Measurements from ENCODE around the gene EVI5.
"Not testable (repeated sequence)": the region's sequence is repeated elsewhere in the genome, so short reads cannot be mapped to it uniquely, and the experiment has no call there.

EVI5 gene

DNA sequence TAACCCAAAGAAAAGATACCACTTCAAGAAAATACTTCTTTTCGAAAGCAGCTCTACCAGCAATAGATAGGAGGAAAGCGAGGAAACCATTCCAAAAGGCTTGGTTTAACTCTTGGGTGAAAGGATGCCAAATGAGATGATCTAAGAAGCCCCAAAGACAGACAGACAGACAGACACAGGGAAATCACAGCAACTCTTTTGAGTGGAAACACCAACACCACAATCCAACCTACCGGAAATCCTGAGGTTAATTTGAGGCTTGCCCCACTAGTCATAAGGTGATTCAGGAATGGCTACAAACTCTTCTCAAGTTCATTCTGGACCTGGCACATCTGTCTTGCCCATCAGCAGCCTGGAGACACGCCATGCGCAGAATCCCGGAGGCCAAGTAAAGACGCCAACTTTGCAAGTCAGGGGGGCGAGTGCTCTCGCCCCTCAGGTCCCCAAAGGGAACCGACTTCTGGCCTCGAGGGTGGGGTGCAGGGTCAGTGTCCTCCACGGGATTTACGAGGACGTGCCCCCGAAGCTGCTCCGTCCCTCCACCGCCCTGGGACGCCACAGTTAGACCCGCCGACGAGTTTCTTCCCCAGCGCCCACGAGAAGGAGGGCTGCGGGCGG is 778 bp downstream of the EVI5 start:
- Histone ChIP-seq H3K4me3 (ENCODE audit: low read length) (peak overlapping the region; percentile 87), H3K27me3 (ENCODE audit: control insufficient read depth, low read length) (no peaks in the 10 kb centered on the region), H3F3A (ENCODE audit: control insufficient read depth, insufficient read depth) (peaks cover 3% of the 10 kb centered on the region), H4K20me1 (ENCODE audit: control insufficient read depth, insufficient read depth, low read depth, low read length) (no peaks in the 10 kb centered on the region), H3K79me2 (ENCODE audit: control insufficient read depth, low read length) (peaks cover 31% of the 10 kb centered on the region), H3K27ac (ENCODE audit: low read depth, low read length) (peak overlapping the region; percentile 28; the same call in 1 of the 2 replicates), H3K9me2 (replicated peaks; ENCODE audit: control insufficient read depth, low read length) (no peaks in the 10 kb centered on the region), H3K4me2 (ENCODE audit: low read length) (peak overlapping the region; percentile 86), H3K9me3 (ENCODE audit: control insufficient read depth, insufficient read depth, low read length) (no peaks in the 10 kb centered on the region), H3K36me3 (ENCODE audit: control insufficient read depth, low read length) (no peaks in the 10 kb centered on the region), H3K4me1 (ENCODE audit: control insufficient read depth, low read length) (peaks cover 14% of the 10 kb centered on the region)
- TF ChIP-seq EZH2phosphoT487 (IDR thresholded peaks at IDR 0.05; ENCODE audit: borderline replicate concordance, low read length): no peak
- TF ChIP-seq, protein P1, sequence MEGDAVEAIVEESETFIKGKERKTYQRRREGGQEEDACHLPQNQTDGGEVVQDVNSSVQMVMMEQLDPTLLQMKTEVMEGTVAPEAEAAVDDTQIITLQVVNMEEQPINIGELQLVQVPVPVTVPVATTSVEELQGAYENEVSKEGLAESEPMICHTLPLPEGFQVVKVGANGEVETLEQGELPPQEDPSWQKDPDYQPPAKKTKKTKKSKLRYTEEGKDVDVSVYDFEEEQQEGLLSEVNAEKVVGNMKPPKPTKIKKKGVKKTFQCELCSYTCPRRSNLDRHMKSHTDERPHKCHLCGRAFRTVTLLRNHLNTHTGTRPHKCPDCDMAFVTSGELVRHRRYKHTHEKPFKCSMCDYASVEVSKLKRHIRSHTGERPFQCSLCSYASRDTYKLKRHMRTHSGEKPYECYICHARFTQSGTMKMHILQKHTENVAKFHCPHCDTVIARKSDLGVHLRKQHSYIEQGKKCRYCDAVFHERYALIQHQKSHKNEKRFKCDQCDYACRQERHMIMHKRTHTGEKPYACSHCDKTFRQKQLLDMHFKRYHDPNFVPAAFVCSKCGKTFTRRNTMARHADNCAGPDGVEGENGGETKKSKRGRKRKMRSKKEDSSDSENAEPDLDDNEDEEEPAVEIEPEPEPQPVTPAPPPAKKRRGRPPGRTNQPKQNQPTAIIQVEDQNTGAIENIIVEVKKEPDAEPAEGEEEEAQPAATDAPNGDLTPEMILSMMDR (IDR thresholded peaks at IDR 0.05; ENCODE audit: low read depth, low read length, poor library complexity, severe bottlenecking): no peak

DNA sequence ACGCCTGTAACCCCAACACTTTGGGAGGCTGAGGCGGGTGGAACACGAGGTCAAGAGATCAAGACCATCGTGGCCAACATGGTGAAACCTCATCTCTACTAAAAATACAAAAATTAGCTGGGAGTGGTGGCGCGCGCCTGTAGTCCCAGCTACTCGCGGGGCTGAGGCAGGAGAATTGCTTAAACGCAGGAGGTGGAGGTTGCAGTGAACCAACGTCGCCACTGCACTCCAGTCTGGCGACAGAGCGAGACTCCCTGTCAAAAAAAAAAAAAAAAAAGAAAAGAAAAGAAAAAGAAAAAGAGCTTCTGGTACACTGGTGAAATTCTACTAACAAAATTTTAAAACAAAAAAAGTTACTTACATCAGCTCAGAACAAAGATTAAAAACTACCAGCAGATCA is 1.4 kb downstream of the EVI5 start:
- peaks cover 14% of the 10 kb centered on the region for H3K4me1 ChIP-seq (ENCODE audit: control insufficient read depth, low read length)
- H3K9me3 ChIP-seq (ENCODE audit: control insufficient read depth, insufficient read depth, low read length); H3K27me3 ChIP-seq (ENCODE audit: control insufficient read depth, low read length); H3K36me3 ChIP-seq (ENCODE audit: control insufficient read depth, low read length); H3F3A ChIP-seq (ENCODE audit: control insufficient read depth, insufficient read depth); H4K20me1 ChIP-seq (ENCODE audit: control insufficient read depth, insufficient read depth, low read depth, low read length); H3K9me2 ChIP-seq (replicated peaks; ENCODE audit: control insufficient read depth, low read length); H3K27ac ChIP-seq (ENCODE audit: low read depth, low read length): not testable (repeated sequence)
- H3K4me2 ChIP-seq (ENCODE audit: low read length): peak overlapping the region; percentile 86
- peaks cover 35% of the 10 kb centered on the region for H3K79me2 ChIP-seq (ENCODE audit: control insufficient read depth, low read length)
- H3K4me3 ChIP-seq (ENCODE audit: low read length): peak overlapping the region; percentile 87

DNA sequence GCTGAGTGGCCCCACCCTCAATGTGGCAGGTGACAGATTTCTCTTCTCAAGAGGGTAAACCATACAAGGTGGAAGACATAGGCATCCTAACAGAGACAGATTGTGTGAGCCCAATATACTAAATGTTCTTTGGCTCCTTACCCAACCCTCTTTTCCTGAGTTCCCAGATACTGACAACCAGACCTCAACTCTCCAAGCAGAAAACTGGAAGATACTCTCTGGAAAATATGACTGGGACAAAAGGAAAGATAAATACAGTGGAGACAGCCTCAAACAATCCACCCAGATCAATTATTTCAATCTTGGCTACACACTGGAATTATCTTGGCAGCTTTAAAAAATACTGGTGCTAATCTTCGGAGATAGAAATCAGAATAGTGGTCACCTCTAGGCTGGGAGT is 6.5 kb downstream of the EVI5 start:
- Histone ChIP-seq H3K9me3 (ENCODE audit: control insufficient read depth, insufficient read depth, low read length) (no peaks in the 10 kb centered on the region), H3K27me3 (ENCODE audit: control insufficient read depth, low read length) (no peaks in the 10 kb centered on the region), H3F3A (ENCODE audit: control insufficient read depth, insufficient read depth) (no peaks in the 10 kb centered on the region), H3K27ac (ENCODE audit: low read depth, low read length) (no peak overlapping the region), H3K79me2 (ENCODE audit: control insufficient read depth, low read length) (peaks cover 47% of the 10 kb centered on the region), H3K36me3 (ENCODE audit: control insufficient read depth, low read length) (no peaks in the 10 kb centered on the region), H3K4me2 (ENCODE audit: low read length) (no peak overlapping the region), H3K4me1 (ENCODE audit: control insufficient read depth, low read length) (no peaks in the 10 kb centered on the region), H3K4me3 (ENCODE audit: low read length) (no peak overlapping the region), H3K9me2 (replicated peaks; ENCODE audit: control insufficient read depth, low read length) (no peaks in the 10 kb centered on the region), H4K20me1 (ENCODE audit: control insufficient read depth, insufficient read depth, low read depth, low read length) (no peaks in the 10 kb centered on the region)
- no peak for TF ChIP-seq EZH2phosphoT487 (IDR thresholded peaks at IDR 0.05; ENCODE audit: borderline replicate concordance, low read length)
- TF ChIP-seq, protein P1 (IDR thresholded peaks at IDR 0.05; ENCODE audit: low read depth, low read length, poor library complexity, severe bottlenecking): no peak

DNA sequence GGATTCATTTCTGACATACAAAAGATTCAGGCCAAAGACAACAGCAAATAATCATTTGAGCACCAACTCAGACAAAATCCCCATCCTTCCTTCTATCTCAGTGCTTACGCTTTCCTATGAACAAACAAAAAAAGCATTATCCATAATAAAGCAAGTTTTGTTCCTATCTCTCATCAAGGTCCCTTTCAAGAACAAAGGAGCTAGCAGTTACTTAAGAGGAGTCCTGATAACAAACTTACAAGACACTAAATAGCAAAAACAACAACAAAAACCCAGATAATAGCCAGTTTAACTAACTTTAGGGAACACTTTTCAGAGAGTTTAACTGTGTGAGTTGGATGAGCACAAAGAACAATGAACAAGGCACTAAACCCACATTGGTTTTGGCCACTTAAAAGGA is 10.5 kb downstream of the EVI5 start:
- no peaks in the 10 kb centered on the region for H3K9me2 ChIP-seq (replicated peaks; ENCODE audit: control insufficient read depth, low read length)
- H3K27ac ChIP-seq (ENCODE audit: low read depth, low read length): no peak overlapping the region
- peaks cover 33% of the 10 kb centered on the region for H3K79me2 ChIP-seq (ENCODE audit: control insufficient read depth, low read length)
- no peak for TF ChIP-seq EZH2phosphoT487 (IDR thresholded peaks at IDR 0.05; ENCODE audit: borderline replicate concordance, low read length)
- TF ChIP-seq, protein P1 (IDR thresholded peaks at IDR 0.05; ENCODE audit: low read depth, low read length, poor library complexity, severe bottlenecking): no peak
- no peaks in the 10 kb centered on the region for H3K36me3 ChIP-seq (ENCODE audit: control insufficient read depth, low read length)
- no peaks in the 10 kb centered on the region for H3F3A ChIP-seq (ENCODE audit: control insufficient read depth, insufficient read depth)
- H3K4me2 ChIP-seq (ENCODE audit: low read length): no peak overlapping the region
- no peaks in the 10 kb centered on the region for H3K9me3 ChIP-seq (ENCODE audit: control insufficient read depth, insufficient read depth, low read length)
- H3K4me3 ChIP-seq (ENCODE audit: low read length): no peak overlapping the region
- no peaks in the 10 kb centered on the region for H3K4me1 ChIP-seq (ENCODE audit: control insufficient read depth, low read length)
- H3K27me3 ChIP-seq (ENCODE audit: control insufficient read depth, low read length): no peaks in the 10 kb centered on the region
- H4K20me1 ChIP-seq (ENCODE audit: control insufficient read depth, insufficient read depth, low read depth, low read length): no peaks in the 10 kb centered on the region

DNA sequence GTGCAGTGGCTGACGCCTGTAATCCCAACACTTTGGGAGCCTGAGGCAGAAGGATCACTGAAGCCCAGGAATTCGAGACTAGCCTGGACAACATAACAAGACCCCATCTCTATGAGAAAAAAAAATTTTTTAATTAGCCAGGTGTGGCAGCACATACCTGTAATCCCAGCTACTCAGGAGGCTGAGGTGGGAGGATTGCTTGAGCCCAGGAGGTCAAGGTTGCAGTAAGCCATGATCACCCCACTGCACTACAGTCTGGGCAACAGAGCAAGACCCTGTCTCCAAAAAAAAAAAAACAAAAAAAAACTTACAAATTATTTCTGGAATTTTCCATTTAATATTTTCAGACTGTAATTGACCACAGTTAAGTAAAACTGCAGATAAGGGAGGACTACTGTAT is 11.2 kb downstream of the EVI5 start:
- H3K4me3 ChIP-seq (ENCODE audit: low read length); H3K36me3 ChIP-seq (ENCODE audit: control insufficient read depth, low read length); H3K4me2 ChIP-seq (ENCODE audit: low read length); H3K9me2 ChIP-seq (replicated peaks; ENCODE audit: control insufficient read depth, low read length); H3K9me3 ChIP-seq (ENCODE audit: control insufficient read depth, insufficient read depth, low read length); H3K4me1 ChIP-seq (ENCODE audit: control insufficient read depth, low read length); H3K27me3 ChIP-seq (ENCODE audit: control insufficient read depth, low read length); H4K20me1 ChIP-seq (ENCODE audit: control insufficient read depth, insufficient read depth, low read depth, low read length); H3K27ac ChIP-seq (ENCODE audit: low read depth, low read length); H3F3A ChIP-seq (ENCODE audit: control insufficient read depth, insufficient read depth): not testable (repeated sequence)
- H3K79me2 ChIP-seq (ENCODE audit: control insufficient read depth, low read length): peaks cover 30% of the 10 kb centered on the region
